ENCODE measurements around the gene GJC3. TPM values are rescaled to one million over a fixed set of nuclear protein-coding genes. Genes with fewer than 3 reads are reported as not detected.
"Not testable (repeated sequence)": the region's sequence is repeated elsewhere in the genome, so short reads cannot be mapped to it uniquely, and the experiment has no call there.

The GJC3 gene
- total RNA-seq, 2 donors from 2014 or later, result not detected

DNA sequence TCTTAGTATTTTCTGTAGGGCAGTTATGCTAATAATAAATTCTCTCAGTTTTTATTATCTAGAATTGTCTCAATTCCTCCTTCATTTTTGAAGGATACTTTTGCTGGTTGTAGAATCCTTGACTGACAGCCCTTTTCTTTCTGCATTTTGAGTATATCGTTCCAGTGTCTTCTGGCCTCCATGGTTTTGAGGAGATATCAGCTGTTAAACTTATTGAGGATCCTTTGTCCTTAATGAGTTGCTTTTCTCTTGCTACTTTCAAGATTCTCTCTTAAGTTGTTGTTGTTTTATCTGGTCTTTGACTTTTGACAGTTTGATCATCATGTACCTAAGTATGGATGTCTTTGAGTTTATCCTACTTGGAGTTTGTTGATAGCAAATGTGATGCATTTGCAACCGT lies 8.9 kb upstream of the GJC3 start:
- intact Hi-C loops (cut with DNase I, micrococcal nuclease), result no loop called here
- ATAC-seq, result no peak
- no peak for DNase-seq

DNA sequence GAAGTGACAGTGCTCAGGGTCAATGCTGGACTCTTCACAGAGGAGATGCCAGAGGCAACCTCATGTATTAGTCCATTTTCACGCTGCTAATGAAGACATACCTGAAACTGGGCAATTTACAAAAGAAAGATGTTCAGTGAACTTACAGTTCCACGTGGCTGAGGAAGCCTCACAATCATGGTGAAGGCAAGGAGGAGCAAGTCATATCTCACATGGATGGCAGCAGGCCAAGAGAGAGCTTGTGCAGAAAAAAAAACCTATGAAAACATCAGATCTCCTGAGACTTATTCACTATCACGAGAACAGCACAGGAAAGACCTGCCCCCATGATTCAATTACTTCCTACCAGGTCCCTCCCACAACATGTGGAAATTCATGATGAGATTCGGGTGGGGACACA lies 5.6 kb upstream of the GJC3 start:
- ATAC-seq; intact Hi-C loops (cut with DNase I, micrococcal nuclease); DNase-seq: not testable (repeated sequence)

DNA sequence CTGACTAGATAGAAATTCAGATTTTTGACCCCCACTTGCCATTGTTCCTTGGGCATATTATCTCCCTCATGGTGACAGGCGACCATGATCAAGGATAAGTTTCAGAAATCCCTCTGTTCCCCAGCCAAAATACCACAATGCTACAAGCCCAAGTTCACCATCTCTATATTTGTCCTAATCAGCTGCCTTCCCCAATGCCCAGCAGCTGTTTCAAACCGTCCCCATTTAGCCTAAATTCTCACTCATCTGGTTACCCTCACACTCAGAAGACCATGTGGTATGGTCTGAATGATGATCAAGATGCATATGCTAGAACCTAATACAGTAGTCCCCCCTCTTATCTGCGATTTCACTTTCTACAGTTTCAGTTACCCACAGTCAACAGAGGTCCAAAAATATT lies 956 bp upstream of the GJC3 start:
- DNase-seq (no peak), ATAC-seq (no peak)
- intact Hi-C loops (cut with DNase I, micrococcal nuclease), result no loop called here

DNA sequence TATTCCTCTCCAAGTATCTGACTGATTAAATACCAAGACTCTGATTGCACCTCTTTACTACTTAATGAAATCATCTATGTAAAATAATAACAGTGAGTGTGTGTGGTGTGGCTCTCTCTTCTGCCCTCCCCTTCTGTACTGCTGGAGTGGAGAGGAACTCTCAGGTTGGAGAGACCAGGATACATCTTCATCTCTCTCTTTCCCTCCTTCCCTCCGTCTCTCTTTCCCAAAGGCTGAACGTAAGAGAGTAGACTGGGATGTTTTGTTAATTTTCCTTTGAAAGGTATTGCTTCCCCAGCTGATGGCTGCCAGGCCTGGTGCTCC lies 272 bp upstream of the GJC3 start:
- ATAC-seq (peak; percentile 18), DNase-seq (no peak)
- intact Hi-C loops (cut with DNase I, micrococcal nuclease), result no loop called here

DNA sequence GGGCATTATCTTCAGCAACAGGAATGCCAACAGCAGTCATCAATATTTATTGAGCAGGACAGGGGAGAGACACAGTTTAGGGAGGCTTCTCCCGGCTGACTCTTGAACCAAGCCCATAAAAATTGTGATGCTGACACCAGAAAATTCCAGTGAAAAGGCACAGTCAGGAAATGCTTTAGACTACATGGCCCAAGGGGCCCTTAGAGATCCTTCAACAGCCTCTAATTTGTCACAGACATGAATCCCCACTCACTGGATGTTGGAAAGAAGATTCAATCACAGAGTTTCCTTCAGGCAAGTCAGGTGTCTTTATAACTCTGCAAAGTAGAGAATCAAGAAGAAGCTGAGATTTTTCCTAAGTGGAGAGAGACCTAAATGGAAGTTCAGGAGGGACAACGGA lies 1.2 kb downstream of the GJC3 start:
- ATAC-seq (no peak), DNase-seq (no peak)
- intact Hi-C loops (cut with DNase I, micrococcal nuclease), result no loop called here

DNA sequence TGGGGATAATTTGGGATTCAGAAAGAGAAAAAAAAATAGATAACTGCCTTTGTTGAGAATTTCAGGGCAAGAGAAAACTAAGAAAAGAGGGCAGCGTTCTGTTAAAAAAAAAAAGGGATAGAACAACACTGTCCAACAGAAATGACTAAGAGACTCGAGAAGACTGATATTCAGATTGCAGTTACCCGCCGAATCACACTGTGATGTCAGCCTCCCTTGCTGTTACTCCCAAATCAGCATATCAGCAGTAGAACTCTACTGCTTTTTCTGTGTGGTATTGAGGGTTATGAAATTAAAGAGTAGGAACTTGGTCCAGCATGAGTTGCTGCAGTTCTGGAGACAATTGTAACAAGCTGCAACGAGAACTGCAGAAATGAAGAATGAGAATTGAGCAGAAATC lies 1.9 kb downstream of the GJC3 start:
- ATAC-seq (no peak), DNase-seq (no peak)
- intact Hi-C loops (cut with DNase I, micrococcal nuclease), result no loop called here

DNA sequence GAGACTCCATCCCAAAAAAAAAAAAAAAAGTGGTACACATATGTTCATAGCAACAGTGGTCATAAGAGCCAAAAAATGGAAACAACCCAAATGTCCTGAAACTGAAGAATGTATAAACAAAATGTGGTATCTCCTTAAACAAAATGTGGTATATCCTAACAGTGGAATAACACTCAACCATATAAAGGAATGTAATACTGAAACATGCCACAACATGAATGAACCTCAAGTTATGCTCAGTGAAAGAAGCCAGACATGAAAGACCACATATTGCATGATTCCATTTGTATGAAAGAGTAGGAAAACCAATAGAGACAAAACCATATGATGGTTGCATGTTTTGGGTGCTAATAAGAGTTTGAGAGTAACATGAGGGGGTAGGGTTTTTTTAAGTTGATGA lies 3.1 kb downstream of the GJC3 start:
- intact Hi-C loops (cut with DNase I, micrococcal nuclease), result no loop called here
- no peak for ATAC-seq
- DNase-seq, result no peak

DNA sequence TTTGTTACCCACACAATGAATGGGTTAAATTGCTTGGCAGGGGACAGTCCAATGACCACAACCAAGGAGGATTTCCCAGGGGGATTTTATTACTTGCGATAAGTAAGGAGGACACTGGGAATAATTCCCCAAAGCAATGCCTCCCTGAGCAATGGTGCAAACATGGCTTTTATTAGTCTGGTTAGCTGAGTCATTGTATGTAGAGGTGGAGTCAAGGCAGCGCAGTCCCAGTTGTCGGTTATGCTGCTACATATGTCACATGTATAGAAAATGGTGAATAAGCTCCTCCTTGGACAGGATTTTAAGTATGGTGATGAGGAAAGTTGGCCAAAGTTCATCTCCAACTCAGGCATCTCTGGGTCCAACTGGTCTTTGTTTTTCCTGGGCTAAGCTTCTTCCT lies 6.2 kb downstream of the GJC3 start:
- DNase-seq (no peak), ATAC-seq (no peak)
- intact Hi-C loops (cut with DNase I, micrococcal nuclease), result no loop called here

DNA sequence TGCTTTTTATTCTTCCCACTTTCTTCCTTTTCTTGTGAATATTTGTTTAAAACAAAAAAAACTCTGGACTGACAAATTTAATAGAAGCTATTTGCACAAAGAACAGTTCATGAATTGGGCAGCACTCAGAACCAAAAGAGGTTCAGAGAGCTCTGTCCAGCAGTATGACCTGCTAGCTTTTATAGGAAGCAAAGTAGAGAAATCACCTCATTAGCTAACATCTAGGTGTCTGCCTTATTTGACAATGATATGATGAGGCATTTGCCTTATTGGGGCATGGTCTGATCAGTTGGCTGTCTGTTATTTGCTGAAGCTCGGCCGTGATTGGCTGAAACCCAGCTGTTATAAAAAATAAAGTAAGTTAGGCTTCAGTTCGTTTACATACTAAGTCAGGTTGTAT lies 9.3 kb downstream of the GJC3 start:
- intact Hi-C loops (cut with DNase I, micrococcal nuclease), result no loop called here
- DNase-seq (no peak), ATAC-seq (no peak)

DNA sequence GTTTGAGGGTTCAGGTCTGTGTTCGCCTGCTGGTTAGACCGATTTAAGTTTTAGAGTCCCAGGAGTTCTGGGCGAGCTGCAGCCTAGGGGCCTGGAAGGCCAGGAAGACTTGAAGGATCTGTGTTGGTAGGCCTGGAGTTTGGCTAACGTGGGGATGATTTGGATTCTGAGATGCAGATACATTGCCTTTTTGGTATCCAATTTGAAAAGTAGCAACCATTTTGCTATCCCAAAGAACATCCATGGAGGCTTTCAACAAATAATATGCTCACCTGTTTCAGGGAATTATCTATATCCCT lies 9.7 kb downstream of the GJC3 start:
- ATAC-seq (no peak), DNase-seq (no peak)
- intact Hi-C loops (cut with DNase I, micrococcal nuclease), result no loop called here

DNA sequence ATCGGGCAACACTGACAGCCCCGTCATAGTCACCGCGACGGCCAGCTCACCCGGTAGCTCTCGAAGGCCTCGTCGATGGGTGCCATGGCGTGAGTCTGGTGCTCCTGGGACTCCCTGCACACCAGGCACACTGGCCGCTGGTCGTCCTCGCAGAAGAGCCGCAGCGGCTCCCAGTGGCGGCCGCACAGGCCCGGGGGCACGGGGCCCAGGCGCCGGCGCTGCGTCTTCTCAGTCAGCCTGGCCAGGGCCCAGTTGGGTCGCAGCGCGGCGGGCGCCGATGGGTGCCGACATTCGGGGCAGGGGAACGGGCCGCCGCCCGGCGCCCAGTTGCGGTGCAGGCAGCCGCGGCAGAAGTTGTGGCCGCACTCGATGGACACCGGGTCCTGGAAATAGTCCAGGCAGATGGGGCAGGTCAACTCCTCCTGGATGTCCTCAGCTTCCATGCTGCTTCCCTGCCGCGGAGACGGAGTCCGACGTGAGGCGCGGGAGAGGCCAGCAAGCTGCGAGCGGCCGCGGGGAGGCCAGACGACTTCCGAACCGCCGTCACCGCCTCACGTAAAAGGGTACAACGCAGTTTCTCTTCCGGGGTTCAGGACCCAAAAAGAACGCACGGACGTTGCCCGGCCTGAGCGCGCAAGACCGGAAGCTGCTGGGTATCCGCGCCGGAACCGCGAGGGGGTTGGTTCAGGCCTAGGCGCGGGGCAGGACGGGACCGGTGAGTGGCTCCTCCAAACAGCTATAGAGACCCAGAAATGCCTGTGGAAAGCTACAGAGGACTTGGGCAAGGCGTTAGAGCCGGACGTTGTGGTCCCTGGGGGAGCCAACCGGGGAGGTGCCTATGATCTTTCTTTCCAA lies 10.2 kb downstream of the GJC3 start, which contains the start of gene TRIM4:
Gene TRIM4 (minus strand): TSS at position 572 of the 855 bp plus-strand sequence. CDS start 129 bp downstream, at position 443.
- DNase-seq, result peak; percentile 93 to 94
- intact Hi-C loops (cut with DNase I, micrococcal nuclease), result no loop called here
- peak; percentile 97 for ATAC-seq

DNA sequence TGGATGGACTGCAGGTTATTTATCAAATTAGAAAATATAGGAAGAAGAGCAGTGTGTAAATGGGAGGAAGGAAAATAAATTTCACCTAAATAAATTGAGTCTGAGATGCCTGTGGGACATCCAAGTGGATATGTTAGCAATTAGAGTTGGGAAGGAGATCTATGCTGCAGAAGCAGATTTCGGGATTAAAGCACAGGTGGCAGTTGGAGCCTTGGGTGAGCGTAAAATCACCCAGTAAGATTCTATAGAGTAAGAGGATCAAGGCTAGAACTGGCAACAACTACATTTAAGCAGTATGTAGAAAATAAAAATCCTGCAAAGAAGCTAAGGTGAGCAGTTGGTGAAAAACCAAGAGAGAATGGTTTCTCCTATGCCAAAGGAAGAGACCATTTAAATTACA lies 18.4 kb downstream of the GJC3 start:
- DNase-seq (no peak), ATAC-seq (no peak)
- intact Hi-C loops (cut with DNase I, micrococcal nuclease), result no loop called here

DNA sequence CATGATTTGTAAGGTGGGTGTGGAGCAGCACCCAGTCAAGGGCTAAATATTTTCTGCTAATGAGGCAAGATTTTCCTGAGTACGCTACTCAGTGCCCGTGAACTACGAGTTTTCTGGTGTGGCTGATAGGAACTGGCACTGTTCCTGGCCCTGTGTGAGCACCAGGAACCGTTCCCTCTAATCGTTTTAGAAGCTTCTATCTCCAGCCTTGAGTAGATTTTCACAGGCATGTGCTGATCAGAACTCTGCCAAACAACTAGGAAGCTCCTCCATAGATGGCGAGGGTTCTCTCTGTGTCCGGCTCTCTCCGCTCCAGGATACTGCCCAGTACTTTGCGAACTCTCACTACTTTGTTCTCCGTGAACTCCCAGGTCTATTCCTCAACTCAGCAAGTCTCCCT lies 27.8 kb downstream of the GJC3 start:
- intact Hi-C loops (cut with DNase I, micrococcal nuclease), result no loop called here

DNA sequence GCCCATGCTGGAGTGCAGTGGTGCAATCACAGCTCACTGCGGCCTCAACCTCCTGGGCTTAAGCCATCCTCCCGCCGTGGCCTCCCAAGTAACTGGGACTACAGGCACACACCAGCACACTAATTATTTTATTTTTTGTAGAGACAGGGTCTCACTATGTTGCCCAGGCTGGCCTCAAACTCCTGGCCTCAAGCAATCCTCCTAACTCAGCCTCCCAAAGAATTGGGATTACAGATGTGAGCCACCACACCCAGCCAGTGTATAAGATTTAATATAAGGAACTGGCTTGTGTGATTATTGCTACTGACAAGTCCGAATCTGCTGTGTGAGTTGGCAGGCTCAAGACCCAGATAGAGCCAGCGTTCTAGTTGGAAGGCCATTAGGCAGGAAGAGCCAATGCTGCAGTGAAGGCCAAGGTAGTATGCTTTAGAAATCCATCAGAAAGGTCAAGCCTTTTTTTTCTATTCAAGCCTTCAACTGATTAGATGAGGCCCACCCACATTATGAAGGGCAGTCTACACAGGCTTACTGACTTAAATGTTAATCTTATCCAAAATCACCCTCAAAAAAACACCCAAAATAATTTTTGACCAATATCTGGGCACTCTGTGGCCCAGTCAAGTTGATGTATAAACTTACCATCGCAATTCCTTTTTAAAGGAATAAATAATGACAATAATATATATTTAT lies 29.4 kb downstream of the GJC3 start:
- no peak for ATAC-seq
- DNase-seq, result no peak
- intact Hi-C loops (cut with DNase I, micrococcal nuclease), result no loop called here

More for the DNA sequence above, 27.8 kb downstream of the GJC3 start:
- ATAC-seq (no peak), DNase-seq (no peak)

DNA sequence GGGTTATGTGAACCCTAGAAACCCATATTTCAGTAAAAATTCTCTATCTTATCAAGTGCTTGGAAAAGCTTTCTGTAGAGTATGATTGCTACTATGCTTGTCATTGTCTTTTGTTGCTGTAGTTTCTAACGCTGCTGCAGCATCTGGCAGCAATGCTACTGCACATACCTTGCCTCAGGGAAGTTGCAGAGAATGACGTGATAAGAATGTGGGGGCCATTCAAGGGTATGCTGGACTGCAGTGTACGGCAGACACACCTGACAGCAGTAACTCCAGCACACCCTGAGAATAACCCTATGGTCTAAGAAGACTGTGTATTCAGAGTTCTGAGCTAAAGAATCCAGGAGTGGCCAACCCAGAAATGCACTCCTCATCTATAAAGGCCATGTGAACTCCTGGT lies 30.6 kb downstream of the GJC3 start:
- no peak for DNase-seq
- intact Hi-C loops (cut with DNase I, micrococcal nuclease), result no loop called here
- ATAC-seq, result no peak

DNA sequence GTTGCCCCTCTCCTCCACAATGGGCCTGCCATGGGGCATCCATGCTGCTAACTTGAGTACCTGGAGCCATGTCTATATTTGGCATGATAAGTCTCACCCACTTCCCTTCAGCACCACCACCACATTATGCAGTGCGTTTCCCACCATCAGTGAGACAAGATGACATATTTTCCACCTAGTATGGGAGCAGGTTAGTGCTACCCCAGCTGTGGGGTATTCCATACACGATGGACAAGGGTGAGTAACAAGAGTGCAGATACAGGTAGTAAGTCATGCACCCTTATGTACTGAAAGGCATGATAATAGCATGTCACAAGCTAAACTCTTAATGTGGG lies 31.4 kb downstream of the GJC3 start:
- no peak for ATAC-seq

DNA sequence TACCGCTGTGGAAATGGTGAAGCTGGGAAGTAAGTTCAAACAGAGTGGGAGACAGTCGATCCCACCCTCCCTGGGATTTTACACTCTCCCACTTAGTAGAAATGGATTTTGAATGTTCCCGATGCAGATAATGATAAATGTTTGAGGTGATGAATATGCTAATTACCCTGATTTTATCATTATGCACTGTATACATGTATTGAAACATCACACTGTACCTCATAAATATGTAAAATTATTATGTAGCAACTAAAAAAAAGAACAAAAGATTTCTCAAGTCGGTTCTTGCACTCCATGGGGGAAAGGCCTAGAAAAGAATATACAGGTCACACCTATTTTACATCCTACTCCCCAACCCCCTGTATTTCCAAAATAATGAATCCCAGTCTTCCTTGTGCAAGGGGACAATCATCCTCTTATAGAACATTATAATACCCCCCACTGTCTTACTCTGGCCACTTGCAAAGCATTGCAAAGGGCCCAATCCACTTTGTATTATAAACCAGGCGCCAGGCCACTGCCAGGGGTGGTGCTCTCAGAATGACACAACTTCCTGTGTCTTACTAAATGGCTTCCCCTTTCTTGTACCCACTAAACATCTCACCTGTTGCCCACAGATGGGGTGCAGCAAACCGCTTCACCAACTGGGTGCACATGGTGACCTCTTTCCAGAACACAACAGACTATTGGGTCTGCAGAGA lies 31.9 kb downstream of the GJC3 start:
- intact Hi-C loops (cut with DNase I, micrococcal nuclease), result no loop called here
- DNase-seq (no peak), ATAC-seq (no peak)

More for the DNA sequence above, 31.4 kb downstream of the GJC3 start:
- intact Hi-C loops (cut with DNase I, micrococcal nuclease), result no loop called here
- no peak for DNase-seq

DNA sequence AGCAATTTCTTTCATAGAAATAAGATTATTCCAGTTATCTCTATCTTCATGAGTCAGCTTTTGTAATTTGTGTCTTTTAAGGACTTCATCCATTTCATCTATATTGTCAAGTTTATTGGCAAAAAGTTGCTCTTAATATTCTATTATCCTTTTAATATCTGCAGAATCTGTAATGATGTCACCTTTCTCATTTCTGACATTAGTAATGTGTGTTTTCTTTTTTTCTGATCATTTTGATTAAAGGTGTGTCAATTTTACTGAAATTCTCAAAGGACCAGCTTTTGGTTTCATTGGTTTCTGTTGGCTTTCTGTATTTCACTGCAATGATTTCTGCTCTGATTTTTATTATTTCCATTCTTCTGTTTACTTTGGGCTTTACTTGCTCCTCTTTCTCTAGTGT lies 34.7 kb downstream of the GJC3 start:
- intact Hi-C loops (cut with DNase I, micrococcal nuclease), result no loop called here
- DNase-seq (no peak), ATAC-seq (no peak)

DNA sequence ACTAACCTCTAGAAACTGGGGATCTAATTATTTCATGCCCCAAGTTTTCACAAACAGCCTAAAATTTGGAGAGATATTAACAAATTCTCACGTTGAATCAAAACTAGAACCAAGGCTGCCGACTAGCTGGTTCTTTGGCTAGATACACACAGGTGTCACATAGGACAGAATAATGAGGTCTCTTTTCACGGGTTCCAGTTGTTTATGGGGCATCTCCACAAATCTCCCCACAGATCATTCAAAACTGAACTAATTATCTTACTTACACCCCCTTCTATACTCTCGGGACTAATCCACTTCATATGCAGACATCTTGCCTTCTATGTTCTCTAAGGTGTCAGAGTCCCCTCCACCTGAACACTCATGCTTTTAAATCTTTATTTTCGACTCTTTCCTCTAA lies 36.1 kb downstream of the GJC3 start:
- no peak for DNase-seq
- no peak for ATAC-seq
- intact Hi-C loops (cut with DNase I, micrococcal nuclease), result no loop called here

DNA sequence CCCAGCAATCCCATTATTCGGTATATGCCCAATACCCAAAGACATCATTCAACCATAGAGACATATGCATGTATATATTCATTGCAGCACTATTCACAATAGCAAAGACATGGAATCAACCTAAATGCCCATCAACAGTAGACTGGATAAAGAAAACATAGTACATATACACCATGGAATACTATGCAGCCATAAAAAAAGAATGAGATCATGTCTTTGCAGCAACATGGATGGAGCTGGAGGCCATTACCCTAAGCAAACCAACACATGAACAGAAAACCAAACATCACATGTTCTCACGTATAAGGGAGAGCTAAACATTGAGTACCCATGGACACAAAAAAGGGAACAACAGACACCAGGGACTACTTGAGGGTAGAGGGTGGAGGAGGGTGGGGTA lies 39.1 kb downstream of the GJC3 start:
- ATAC-seq; DNase-seq; intact Hi-C loops (cut with DNase I, micrococcal nuclease): not testable (repeated sequence)
